Measurements from ENCODE around the gene HINT1.
A peak's percentile ranks its signal among the peaks of the same experiment; 100 is the strongest.
"Not testable (repeated sequence)": the region's sequence is repeated elsewhere in the genome, so short reads cannot be mapped to it uniquely, and the experiment has no call there.

Gene HINT1

DNA sequence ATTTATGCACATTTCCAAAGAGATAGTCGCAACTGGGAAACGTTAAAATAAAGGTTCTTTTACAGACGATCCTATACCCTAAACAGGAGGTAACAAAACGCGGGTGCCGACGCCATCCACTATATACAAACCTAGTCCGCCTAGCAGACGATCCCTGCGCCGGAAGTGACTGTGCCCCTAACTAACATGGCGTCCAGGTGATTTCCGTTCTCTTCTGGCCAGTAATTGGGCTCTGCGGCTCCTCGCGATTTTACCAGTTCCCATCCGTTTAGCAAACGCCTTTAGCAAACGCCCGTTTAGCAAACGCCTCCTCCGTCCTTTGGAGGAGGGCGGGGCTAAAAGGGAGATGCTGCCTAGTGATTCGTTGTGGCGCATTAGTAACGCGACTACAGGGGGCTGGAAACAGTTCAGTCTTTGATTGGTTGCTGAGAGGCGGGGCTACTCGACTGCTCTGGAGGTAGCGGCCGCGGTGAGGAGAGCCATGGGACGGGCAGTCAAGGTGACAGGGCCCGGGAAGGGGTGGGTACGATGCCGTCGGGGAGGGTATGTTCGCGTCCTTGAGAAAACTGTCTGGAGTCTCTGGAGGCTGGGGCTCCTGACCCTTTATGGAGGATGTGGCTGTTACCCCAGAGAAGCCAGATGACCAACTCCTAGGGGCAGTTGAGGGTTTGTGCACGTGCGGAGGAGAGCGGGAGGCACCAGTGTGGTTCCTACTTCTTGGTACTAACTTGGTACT, 5.7 kb upstream of the HINT1 start, which contains the start of gene LYRM7:
Gene LYRM7, plus strand, starts transcription at position 405 of the 736 bp plus-strand sequence. Its CDS starts 77 bp downstream, at position 482.
- DNase-seq (ENCODE audit: low read depth in 2 of 2), result peak; percentile 85 to 93

- DNase-seq (ENCODE audit: low read depth in 2 of 2), result no peak
Observed at GRCh38 chr5:131169810-131170539, 4.9 kb upstream of the HINT1 start.

GRCh38 chr5:131167615-131168014, 2.6 kb upstream of the HINT1 start:
- no peak for DNase-seq (ENCODE audit: low read depth in 2 of 2)

- peak; percentile 49 for DNase-seq (ENCODE audit: low read depth in 2 of 2)
Observed at GRCh38 chr5:131164191-131165118, 601 bp downstream of the HINT1 start.

DNA sequence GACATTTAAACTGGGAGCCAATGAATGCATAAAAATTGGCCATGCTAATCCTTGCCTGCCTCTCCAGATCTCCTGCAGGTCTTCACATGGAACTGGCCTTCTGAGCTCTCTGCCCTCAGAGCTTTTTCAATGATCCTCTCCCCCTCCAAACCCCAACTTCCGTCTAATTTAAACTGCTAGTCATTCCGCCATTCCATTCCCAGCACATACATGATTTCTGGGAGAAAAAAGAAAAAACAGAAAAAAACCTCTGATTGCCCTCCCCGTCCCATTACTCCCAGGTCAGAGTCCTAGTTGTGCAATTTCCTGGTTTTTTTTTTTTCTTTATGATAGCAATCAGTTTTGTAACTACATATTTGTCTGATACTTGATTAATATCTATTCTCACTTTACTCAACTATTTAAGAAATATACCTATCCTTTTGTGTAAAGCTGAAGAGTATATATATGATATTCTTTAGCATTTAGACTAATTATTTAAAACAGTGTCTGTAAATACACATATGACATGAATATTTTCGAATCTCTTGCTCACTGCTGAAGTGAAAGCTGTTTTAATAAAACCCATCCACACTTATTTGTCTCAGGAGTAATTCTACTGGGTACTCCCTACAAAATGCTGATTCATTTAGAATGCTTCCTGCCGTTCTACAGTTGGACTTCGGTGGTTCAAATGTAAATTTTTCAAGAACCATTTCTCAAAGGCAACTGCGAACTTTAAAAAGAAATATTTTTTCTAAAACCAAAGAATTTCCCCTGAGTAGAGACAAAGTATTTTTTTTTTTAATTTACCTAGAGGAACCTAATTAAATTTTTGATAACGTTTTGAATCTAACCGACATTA, 1.6 kb downstream of the HINT1 start:
- DNase-seq (ENCODE audit: low read depth in 2 of 2), result no peak

DNA sequence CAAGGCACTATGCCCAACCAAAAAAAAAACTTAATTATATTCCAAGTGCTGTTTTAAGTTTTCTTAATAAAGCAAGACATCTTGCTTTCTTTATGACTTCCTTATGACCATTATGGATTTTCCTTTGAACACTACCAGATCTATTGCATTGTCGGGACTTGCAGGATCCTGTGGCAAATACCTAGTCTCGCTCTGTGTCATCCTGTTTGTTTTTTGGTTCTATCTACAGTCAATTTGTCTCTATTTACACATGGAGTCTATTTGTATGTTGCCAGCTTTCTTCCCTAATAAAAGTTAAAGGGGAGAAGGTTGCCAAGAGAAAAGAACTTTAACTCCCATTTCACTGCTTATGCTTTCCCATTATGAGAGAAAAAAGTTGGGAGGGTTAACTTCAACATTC, 4.9 kb downstream of the HINT1 start:
- DNase-seq (ENCODE audit: low read depth in 2 of 2), result no peak

DNA sequence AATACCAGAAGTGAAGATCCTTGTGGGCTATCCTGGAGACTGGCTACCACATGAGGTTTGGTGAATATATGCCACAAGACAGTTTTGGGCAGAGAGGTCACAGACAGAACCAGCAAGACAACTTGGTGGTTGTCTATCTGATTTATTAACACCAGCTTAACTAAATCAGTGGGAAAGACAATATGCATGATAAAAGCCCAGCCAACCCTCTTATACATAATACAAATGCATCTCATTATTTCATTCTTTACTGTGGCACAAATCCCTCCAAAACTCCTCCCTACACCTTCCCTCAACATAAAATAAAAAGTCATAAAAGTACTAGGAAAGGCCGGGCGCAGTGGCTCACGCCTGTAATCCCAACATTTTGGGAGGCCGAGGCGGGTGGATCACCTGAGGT, 8.1 kb downstream of the HINT1 start:
- no peak for DNase-seq (ENCODE audit: low read depth in 2 of 2)

GRCh38 chr5:131156385-131156784, 8.7 kb downstream of the HINT1 start:
- no peak for DNase-seq (ENCODE audit: low read depth in 2 of 2)

DNA sequence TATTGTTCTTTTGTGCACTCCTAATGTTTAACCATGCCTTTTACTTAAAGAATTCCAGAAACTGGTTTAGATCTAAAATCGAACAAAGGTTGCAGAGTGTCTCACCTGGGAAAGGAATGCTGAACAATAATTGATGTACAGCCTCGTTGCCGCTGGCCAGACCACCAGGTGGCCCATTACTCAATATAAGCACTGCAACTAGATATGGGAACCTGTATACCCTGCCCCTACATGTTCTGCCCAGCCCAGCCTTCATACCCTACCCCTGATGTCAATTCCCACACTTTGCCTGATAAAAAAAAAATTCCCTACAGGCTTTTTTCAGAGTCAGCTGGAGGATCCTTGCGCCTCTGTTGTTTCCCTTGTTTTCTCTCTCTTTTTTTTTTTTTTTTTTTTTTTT, 13.8 kb downstream of the HINT1 start:
- DNase-seq (ENCODE audit: low read depth in 2 of 2), result no peak

- DNase-seq (ENCODE audit: low read depth in 2 of 2), result no peak
Observed at GRCh38 chr5:131150408-131150807, 14.6 kb downstream of the HINT1 start.

- DNase-seq (ENCODE audit: low read depth in 2 of 2), result no peak
Observed at GRCh38 chr5:131148835-131149234, 16.2 kb downstream of the HINT1 start.

DNA sequence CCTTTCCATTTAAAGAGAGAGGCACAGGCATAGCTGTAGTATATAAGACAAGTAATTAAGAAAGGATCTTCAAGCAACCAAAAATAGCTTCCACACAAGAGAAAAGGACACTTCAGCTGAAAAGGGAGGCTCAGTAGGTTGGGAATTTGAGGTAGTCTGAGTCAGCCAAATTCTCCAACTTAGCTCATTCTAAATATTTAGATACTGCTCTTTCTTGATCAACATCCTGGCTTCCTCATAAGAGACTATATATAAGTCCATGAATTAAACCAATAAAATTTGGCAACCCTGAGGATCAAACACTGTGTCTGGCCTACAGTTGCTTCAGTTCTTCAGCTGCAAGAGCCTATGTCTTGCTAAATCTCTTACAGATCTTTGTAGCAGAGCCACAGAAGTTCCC, 17.8 kb downstream of the HINT1 start:
- DNase-seq (ENCODE audit: low read depth in 2 of 2), result no peak

GRCh38 chr5:131142970-131143617, 22.0 kb downstream of the HINT1 start:
- no peak for DNase-seq (ENCODE audit: low read depth in 2 of 2)

GRCh38 chr5:131139321-131139720, 25.7 kb downstream of the HINT1 start:
- no peak for DNase-seq (ENCODE audit: low read depth in 2 of 2)

DNA sequence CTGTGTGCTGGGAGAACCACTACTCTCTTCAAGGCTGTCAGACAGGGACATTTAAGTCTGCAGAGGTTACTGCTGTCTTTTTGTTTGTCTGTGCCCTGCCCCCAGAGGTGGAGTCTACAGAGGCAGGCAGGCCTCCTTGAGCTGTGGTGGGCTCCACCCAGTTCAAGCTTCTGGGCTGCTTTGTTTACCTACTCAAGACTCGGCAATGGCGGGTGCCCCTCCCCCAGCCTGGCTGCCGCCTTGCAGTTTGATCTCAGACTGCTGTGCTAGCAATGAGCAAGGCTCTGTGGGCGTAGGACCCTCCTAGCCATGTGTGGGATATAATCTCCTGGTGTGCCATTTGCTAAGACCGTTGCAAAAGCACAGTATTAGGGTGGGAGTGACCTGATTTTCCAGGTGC, 26.6 kb downstream of the HINT1 start:
- not testable (repeated sequence) for DNase-seq (ENCODE audit: low read depth in 2 of 2)

- not testable (repeated sequence) for DNase-seq (ENCODE audit: low read depth in 2 of 2)
Observed at GRCh38 chr5:131133091-131133490, 32.0 kb downstream of the HINT1 start.

- no peak for DNase-seq (ENCODE audit: low read depth in 2 of 2)
Observed at GRCh38 chr5:131129306-131129705, 35.8 kb downstream of the HINT1 start.

DNA sequence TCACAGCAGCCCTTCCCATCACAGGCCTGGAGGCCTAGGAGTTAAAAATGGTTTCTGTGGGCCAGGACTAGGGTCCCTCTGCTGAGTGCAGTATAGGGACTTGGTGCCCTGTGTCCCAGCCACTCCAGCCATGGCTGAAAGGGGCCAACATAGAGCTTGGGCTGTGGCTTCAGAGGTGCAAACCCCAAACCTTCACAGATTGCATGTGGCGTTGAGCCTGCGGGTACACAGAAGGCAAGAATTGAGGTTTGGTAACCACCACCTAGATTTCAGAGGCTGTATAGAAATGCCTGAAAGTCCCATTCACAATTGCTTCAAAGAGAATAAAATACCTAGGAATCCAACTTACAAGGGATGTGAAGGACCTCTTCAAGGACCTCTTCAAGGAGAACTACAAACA, 37.8 kb downstream of the HINT1 start:
- not testable (repeated sequence) for DNase-seq (ENCODE audit: low read depth in 2 of 2)

DNA sequence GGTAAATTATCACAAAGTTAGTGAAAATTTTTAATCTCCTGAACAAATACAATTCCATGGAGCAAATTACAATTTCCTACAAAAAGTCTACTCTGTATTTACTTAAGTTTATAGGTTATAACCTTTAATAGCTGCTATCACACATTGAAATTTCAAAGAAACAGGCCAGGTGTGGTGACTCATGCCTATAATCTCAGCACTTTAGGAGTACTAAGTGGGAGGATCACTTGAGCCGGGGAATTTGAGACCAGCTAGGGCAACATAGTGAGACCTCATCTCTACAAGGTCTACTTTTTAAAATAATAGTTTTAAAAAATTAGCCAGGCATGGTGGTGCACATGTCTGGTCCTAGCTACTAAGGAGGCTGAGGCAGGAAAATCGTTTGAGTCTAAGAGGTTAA, 50.3 kb downstream of the HINT1 start:
- DNase-seq (ENCODE audit: low read depth in 2 of 2), result no peak

GRCh38 chr5:131112424-131112823, 52.6 kb downstream of the HINT1 start:
- DNase-seq (ENCODE audit: low read depth in 2 of 2), result no peak

GRCh38 chr5:131110256-131110594, 54.8 kb downstream of the HINT1 start:
- no peak for DNase-seq (ENCODE audit: low read depth in 2 of 2)

Measured in activated CD4-positive, alpha-beta T cell treated with anti-CD3 and anti-CD28 coated beads for 24 hours (primary cell).